VCaP (cell line): ENCODE data around the gene PCED1B.

ENCODE experiments used
- H3K27ac ChIP-seq: fragments of 450-650 bp; 2 replicates; pipeline ENCODE4 v1.5.1; 2017
- TF ChIP-seq, protein P1 (sequence below): fragments of 450-650 bp; conservative IDR thresholded peaks from 2 replicates; pipeline ENCODE4 v1.5.1; 2017; ENCODE audit warnings: mild to moderate bottlenecking, moderate library complexity

Gene PCED1B

DNA sequence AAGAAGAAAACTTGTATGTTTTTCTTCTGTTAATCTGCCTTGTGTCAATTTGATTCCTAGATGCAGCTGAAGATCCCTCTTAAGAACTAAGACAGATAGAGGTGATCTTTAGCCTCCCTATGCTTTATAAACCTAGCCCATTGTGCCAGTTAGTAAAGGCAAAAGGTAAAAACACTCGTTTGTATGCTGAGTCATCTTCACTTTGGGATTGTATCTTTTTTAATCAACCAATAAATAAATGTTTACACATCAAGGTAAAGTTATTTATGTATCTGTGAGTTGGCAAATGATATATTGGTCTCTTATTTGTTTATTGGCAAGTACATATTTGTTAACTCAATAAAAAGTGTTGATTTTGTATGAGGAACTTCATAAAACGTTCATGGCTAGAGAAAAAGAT lies 166.2 kb downstream of the PCED1B start:
- TF ChIP-seq, protein P1, sequence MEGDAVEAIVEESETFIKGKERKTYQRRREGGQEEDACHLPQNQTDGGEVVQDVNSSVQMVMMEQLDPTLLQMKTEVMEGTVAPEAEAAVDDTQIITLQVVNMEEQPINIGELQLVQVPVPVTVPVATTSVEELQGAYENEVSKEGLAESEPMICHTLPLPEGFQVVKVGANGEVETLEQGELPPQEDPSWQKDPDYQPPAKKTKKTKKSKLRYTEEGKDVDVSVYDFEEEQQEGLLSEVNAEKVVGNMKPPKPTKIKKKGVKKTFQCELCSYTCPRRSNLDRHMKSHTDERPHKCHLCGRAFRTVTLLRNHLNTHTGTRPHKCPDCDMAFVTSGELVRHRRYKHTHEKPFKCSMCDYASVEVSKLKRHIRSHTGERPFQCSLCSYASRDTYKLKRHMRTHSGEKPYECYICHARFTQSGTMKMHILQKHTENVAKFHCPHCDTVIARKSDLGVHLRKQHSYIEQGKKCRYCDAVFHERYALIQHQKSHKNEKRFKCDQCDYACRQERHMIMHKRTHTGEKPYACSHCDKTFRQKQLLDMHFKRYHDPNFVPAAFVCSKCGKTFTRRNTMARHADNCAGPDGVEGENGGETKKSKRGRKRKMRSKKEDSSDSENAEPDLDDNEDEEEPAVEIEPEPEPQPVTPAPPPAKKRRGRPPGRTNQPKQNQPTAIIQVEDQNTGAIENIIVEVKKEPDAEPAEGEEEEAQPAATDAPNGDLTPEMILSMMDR: no peak
- peak overlapping the region; percentile 76 for H3K27ac ChIP-seq

DNA sequence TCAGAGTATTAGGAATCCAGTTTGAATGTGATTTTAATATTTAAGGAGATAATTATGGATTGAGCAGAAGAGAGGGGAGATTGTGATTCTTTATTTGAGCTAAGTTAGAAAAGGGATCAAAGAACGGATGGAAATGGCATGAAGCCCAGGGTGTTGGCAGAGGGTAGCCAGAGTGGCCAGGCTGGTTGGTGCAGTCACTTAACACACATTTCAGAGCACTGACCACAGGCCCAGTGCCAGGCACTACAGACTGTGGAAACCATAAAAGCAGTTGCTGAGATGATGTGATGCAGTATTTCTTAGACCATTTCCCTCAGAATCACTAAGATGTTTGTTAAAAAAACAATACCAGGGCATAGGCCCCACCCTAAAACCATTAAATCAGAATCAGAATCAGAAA lies 168.0 kb downstream of the PCED1B start:
- peak overlapping the region; percentile 76 for H3K27ac ChIP-seq
- TF ChIP-seq, protein P1: no peak

DNA sequence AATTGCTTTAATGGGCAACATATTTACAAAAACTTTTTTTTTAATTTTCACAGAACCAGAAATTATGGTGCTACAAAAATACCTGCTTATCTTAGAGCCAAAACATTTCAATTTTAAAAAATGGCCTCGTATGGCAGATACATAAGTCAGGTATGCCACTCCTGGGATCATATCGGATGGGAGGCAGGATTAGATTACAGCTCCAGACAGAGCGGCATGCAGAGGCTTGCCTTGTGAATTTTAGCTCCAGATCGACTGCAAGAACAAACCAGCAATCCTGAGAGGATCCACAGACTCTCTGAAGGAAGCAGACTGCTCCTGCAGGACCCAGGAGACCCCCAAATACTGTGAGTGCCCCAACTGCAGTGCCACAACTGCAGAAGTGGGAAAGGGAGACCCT lies 169.7 kb downstream of the PCED1B start:
- H3K27ac ChIP-seq: peak overlapping the region; percentile 76; the same call in 1 of the 2 replicates
- TF ChIP-seq, protein P1: no peak

DNA sequence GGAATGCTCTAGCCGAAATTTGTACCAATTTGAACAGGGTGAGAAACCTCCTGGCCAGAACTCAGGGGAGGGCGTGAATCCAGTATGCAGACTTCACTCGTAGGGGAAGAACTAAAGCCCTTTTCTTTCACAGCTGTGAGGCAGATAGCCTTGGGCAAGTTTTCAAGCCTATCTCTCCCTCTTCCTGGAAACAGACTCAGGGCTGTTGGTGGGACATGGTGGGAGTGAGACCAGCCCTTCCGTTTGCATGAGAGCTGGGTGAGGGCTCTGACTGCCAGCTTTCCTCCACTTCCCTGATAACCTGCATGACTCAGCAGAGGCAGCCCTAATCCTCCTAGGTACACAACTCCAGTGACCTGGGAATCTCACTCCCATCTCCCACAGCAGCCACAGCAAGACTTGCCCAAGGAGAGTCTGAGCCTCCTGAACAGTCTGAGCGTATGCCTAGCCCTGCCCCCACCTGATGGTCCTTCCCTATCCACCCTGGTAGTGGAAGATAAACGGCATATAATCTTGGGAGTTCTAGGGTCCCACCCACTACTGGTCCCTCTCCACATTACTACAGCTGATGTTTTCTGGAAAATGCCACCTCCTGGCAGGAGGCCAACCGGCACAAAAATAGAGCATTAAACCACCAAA lies 170.4 kb downstream of the PCED1B start:
- TF ChIP-seq, protein P1: no peak
- peak overlapping the region; percentile 76; the same call in 1 of the 2 replicates for H3K27ac ChIP-seq

DNA sequence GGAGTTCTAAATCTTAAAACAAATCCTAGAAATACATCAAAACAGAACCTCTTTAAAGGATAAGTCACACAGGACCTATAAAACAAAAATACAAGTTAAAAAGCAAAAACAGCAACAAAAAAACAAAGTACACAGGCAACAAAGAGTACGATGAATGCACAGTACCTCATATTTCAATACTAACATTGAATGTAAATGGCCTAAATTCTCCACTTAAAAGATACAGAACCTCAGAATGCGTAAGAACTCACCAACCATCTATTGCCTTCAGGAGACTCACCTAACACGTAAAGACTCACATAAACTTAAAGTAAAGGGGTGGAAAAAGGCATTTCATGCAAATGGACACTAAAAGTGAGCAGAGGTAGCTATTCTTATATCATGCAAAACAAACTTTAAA lies 172.5 kb downstream of the PCED1B start:
- no peak overlapping the region for H3K27ac ChIP-seq
- TF ChIP-seq, protein P1: no peak

DNA sequence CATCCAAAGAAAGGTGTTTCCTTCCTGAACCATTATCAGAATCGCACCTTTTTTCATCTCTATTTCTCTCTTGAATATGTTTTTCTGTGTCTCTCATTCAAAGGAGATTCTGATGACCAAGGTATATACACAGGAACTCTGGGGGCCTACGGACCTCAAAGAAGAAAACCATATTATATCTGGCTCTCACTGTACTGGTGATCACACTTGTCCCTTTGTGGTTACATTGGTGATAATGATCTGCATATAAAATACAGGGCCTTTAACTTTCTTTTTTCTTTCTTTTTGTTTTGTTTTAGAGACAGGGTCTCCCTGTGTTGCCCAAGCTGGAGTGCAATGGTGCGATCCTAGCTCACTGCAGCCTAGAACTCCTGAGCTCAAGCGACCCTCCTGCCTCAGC lies 185.5 kb downstream of the PCED1B start:
- TF ChIP-seq, protein P1: no peak
- H3K27ac ChIP-seq: no peak overlapping the region

DNA sequence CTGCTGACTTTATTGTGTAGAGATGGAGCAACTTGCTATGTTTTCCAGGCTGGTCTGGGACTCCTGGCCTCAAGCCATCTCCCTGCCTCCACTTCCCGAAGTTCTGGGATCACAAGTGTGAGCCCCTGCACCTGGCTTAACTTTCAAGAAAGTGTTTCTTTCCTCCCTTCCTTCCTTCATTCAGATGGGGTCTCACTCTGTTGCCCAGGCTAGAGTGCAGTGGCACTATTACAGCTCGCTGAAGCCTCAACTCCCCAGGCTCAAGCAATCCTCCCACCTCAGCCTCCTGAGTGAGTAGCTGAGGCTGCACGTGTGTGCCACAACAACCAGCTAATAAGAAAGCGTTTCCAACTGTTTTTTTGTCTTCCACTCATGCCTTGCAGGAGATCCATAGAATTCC lies 186.0 kb downstream of the PCED1B start:
- H3K27ac ChIP-seq: no peak overlapping the region
- TF ChIP-seq, protein P1: no peak
